ENCODE measurements around the gene STAT5A. TPM values are rescaled to one million over a fixed set of nuclear protein-coding genes. Genes with fewer than 3 reads are reported as not detected.
A peak's percentile ranks its signal among the peaks of the same experiment; 100 is the strongest.

STAT5A gene
- total and polyA plus RNA-seq, 9 of the 15 experiments (the other 6 are each of a cell fraction or from before 2014, with no cell fraction given), result 79.9 to 415 (median 196) TPM

DNA sequence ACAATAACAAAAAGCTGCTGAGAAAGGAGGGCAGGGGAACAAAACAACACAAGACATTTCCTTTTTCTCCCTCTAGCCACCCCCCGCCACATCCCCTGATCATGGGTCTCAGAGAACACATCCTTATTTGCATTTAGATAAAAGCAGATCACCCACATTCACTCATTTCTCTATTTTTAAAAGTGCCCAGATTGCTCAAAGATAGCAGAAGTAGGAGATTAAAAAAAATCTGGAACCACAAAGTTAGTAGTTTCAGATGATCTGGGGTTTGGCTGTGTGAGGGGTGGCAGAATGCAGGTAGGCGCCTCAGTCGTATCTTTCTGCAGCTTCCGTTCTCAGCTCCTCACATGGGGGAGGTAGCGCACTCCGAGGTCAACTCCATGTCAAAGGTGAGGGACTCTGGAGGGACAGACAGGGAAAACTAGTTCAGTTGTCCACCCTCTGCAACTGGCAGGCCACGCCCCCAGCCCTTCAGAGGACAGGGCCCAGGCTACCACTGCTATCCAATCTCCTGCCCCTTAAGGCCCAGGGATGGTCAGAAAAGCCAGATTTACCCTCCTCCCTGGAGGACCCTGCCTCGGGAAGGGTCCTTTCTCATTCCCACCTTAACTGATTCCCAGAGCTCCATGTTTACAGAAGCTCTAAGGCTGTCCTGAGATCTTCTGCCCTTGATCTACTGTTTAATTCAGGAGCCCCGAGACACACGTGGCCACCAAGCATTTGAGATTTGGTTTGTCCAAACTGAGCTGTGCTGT lies 27.3 kb downstream of the STAT5A start:
- H3K4me1 ChIP-seq (replicated peaks in 1 of 2; ENCODE audit: control insufficient read depth in 2 of 2, insufficient read depth in 2 of 2, low read length in 2 of 2), result peaks cover 88 to 90% of the 10 kb centered on the region in 2 experiments
- H3K4me2 ChIP-seq (ENCODE audit: insufficient read depth, low read length), result peak overlapping the region; percentile 69
- intact Hi-C loops (cut with micrococcal nuclease), result loop anchor here (5.0 to 10.0 kb wide), 2 partner anchors 91 to 293 kb away; partner anchors contain the start of gene NKIRAS2
- peak; percentile 74 to 96 (median 78) for DNase-seq (ENCODE audit: extremely low read depth in 1 of 4, low spot score in 3 of 4)
- FAIRE-seq, result peak; percentile 88
- ChIA-PET POLR2A (interaction anchor here (0.7 to 2.4 kb wide), 9 partner anchors 14 to 212 kb away, joined by 3 to 8 read pairs (median 3); no protein-coding TSS in a partner anchor), CTCF (ENCODE audit: low intra/inter-chr PET ratio) (no interaction called here)
- no TSS peak for BruUV-seq (replicated peaks)
- no peaks in the 10 kb centered on the region for H4K20me1 ChIP-seq (replicated peaks; ENCODE audit: control insufficient read depth, insufficient read depth, low read length)
- H3K79me2 ChIP-seq (ENCODE audit: control insufficient read depth, insufficient read depth, low read length), result peaks cover 67% of the 10 kb centered on the region
- peak; percentile 16 for ATAC-seq
- H3K9me1 ChIP-seq (ENCODE audit: control insufficient read depth, insufficient read depth, low read length), result no peaks in the 10 kb centered on the region
- H2AFZ ChIP-seq (ENCODE audit: low read depth, low read length), result no peak overlapping the region
- in situ Hi-C loops (cut with MboI), result no loop called here
- peaks cover 74% of the 10 kb centered on the region for H3K36me3 ChIP-seq (ENCODE audit: control insufficient read depth, insufficient read depth, low read length)
- peak overlapping the region; percentile 39 to 100 for H3K9ac ChIP-seq (ENCODE audit: insufficient read depth in 1 of 2, low read depth in 2 of 2, low read length in 2 of 2)
- WGBS (ENCODE audit: insufficient coverage, low coverage, missing lambda C conversion rate), result 10% methylated on average over 10 of the region's 10 CpGs
- H3K27me3 ChIP-seq (ENCODE audit: control insufficient read depth in 2 of 2, insufficient read depth in 2 of 2, low read length in 2 of 2), result no peaks in the 10 kb centered on the region
- H3K27ac ChIP-seq (ENCODE audit: extremely low read depth, low read depth, low read length), result peak overlapping the region; percentile 100
- H3K4me3 ChIP-seq, result no peak overlapping the region
- H3K9me3 ChIP-seq (replicated peaks; ENCODE audit: control insufficient read depth, insufficient read depth, low read depth, low read length), result no peaks in the 10 kb centered on the region
- TF ChIP-seq ARID1B (IDR thresholded peaks at IDR 0.05) (peak; percentile 68), GATA2 (CRISPR knock-in tag; IDR thresholded peaks at IDR 0.05) (peak; percentile 42; the same call in 1 of the 2 replicates), RAD21 (CRISPR knock-in tag; conservative IDR thresholded peaks at IDR 0.05 in 1 of 2, IDR thresholded peaks at IDR 0.05 in 1 of 2) (peak in 1 of 2 experiments; percentile 13; a peak in 1 of 4 replicates), DIDO1 (tag; IDR thresholded peaks at IDR 0.05; ENCODE audit: low read depth) (no peak), ZEB2 (IDR thresholded peaks at IDR 0.05) (peak; percentile 81; the same call in 1 of the 2 replicates), ZNF436 (CRISPR knock-in tag; IDR thresholded peaks at IDR 0.05) (no peak), CBFA2T3 (IDR thresholded peaks at IDR 0.05) (peak; percentile 63), ZBTB7A (IDR thresholded peaks at IDR 0.05; ENCODE audit: borderline replicate concordance, control insufficient read depth, low read depth, low read length) (peak; percentile 60; the same call in 1 of the 2 replicates), ZKSCAN3 (CRISPR knock-in tag; IDR thresholded peaks at IDR 0.05) (no peak), MAZ (CRISPR knock-in tag; conservative IDR thresholded peaks at IDR 0.05 in 1 of 2, IDR thresholded peaks at IDR 0.05 in 1 of 2) (peak in 1 of 2 experiments; percentile 62; a peak in 1 of 4 replicates), CBX1 (IDR thresholded peaks at IDR 0.05; ENCODE audit: low read depth) (no peak; the same call in 1 of the 2 replicates), ZNF75A (CRISPR knock-in tag; IDR thresholded peaks at IDR 0.05) (no peak)
- TF ChIP-seq, protein P1, sequence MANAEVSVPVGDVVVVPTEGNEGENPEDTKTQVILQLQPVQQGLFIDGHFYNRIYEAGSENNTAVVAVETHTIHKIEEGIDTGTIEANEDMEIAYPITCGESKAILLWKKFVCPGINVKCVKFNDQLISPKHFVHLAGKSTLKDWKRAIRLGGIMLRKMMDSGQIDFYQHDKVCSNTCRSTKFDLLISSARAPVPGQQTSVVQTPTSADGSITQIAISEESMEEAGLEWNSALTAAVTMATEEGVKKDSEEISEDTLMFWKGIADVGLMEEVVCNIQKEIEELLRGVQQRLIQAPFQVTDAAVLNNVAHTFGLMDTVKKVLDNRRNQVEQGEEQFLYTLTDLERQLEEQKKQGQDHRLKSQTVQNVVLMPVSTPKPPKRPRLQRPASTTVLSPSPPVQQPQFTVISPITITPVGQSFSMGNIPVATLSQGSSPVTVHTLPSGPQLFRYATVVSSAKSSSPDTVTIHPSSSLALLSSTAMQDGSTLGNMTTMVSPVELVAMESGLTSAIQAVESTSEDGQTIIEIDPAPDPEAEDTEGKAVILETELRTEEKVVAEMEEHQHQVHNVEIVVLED (CRISPR knock-in tag; IDR thresholded peaks at IDR 0.05), result 0 out of 2 replicates have a peak, but pooled peaks have one; percentile 14
- TF ChIP-seq, protein P2, sequence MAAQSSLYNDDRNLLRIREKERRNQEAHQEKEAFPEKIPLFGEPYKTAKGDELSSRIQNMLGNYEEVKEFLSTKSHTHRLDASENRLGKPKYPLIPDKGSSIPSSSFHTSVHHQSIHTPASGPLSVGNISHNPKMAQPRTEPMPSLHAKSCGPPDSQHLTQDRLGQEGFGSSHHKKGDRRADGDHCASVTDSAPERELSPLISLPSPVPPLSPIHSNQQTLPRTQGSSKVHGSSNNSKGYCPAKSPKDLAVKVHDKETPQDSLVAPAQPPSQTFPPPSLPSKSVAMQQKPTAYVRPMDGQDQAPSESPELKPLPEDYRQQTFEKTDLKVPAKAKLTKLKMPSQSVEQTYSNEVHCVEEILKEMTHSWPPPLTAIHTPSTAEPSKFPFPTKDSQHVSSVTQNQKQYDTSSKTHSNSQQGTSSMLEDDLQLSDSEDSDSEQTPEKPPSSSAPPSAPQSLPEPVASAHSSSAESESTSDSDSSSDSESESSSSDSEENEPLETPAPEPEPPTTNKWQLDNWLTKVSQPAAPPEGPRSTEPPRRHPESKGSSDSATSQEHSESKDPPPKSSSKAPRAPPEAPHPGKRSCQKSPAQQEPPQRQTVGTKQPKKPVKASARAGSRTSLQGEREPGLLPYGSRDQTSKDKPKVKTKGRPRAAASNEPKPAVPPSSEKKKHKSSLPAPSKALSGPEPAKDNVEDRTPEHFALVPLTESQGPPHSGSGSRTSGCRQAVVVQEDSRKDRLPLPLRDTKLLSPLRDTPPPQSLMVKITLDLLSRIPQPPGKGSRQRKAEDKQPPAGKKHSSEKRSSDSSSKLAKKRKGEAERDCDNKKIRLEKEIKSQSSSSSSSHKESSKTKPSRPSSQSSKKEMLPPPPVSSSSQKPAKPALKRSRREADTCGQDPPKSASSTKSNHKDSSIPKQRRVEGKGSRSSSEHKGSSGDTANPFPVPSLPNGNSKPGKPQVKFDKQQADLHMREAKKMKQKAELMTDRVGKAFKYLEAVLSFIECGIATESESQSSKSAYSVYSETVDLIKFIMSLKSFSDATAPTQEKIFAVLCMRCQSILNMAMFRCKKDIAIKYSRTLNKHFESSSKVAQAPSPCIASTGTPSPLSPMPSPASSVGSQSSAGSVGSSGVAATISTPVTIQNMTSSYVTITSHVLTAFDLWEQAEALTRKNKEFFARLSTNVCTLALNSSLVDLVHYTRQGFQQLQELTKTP (IDR thresholded peaks at IDR 0.05; ENCODE audit: low read depth in 1 of 2, partially characterized antibody in 2 of 2), result peak in 1 of 2 experiments; percentile 54

Measured in K562 (cell line).